ENCODE measurements around the gene UBXN10.
A peak's percentile ranks its signal among the peaks of the same experiment; 100 is the strongest.

UBXN10 gene

DNA sequence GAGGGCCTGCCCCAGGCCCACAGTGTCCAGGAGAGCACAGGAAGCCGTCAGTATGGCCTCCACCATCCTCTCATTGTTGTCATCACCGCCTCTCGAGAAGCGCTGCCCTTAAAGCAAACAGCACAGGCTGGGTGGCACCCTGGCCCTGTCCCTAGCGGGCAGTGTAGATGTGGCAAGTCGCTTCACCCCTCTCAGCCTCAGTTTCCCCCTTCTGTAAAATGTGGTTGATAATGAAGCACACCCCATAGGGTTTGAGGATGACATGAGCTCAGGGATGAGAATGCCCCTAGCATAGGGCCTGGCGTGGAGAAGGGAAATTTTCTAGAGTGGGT, 33.3 kb upstream of the UBXN10 start:
- DNase-seq, result no peak

GRCh38 chr1:20153000-20153418, 32.9 kb upstream of the UBXN10 start:
- no peak for DNase-seq

DNA sequence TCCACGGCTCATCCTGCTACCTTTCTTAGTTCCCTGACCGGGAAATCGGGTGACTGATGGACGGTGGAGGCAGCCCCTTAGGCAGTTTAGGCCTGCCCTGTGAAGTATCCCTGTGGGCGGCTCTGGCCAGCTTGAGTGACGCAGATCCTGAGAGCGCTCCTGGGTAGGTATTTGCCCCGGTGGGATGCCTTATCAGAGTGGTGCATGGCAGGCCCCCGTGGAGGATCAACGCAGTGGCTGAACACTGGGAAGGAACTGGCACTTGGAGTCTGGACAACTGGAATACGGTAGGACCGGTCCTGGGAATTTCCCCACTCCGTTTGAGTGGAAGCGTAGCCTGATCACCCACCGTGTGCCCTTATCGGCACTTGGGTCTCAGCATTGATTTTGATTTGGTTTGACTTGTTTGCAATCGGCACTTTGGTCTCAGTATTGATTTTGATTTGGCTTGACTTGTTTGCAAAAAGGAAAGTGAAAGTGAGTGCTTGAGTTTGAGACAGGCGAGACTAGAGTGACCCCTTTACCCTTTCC, 31.5 kb upstream of the UBXN10 start:
- no peak for DNase-seq

GRCh38 chr1:20158358-20159070, 27.4 kb upstream of the UBXN10 start:
- DNase-seq, result no peak

DNA sequence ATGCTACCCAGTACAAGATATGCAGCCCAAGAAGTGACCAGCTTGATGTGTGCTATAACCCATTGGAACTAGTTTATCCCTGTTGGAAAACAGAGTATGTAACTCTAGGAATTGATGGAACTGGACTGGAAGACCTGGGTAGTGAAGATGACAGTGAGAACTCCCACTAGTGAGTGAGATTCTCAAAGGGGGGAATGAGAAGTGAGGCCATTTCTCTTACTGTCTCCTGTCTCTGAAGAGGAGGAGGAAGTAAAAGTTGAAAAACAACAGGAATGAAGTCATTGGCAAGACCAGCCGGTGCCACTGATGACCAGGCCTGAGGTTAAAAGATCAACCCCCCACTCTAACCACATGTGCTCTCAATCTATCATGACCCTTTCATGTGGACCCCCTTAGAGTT, 25.9 kb upstream of the UBXN10 start:
- DNase-seq, result no peak

DNA sequence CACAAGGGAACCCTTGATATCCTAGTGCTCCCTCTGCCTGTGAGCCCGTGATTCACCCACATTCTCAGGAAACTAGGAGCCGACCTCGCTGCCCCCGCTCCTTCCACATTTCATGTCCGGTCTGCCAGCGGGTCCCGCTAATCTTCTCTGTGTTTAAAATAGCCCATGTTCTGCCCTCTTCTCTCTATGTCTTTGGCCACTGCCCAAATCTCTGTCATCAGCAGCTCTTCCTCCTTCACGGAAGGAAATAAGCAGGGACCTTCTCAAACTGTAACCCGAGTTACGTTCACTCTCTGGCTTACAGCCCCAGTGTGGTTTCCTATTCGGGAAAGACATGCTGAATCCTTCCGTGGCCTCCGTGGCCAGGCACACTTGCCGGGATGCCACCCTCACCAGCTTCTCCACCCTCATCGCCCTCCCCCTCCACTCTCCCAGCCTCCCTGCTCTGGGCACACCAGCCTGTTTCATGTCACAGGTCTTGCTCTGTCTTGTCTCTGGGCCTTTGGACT, 21.1 kb upstream of the UBXN10 start:
- no peak for DNase-seq

DNA sequence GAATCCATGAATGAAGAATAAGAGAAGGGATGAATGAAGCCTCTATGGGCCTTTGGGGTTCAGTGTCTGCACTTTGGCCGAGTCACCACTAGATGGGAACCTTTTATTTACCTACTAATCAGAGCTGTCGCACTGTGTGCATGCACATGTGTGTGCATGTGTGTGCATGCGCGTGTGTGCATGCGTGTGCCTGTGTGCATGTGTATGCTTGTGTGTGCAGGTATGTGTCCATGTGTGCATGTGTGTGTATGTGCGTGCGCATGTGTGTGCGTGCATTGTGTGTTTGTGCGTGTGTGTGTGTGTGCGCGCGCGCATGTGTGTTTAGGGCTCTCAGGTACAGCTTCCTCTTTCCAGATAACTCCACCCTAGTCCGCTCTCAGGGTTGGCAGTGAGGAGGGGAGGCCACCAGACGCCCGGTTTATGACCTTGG, 20.4 kb upstream of the UBXN10 start:
- peak in 1 of 2 experiments; percentile 11 for DNase-seq

- no peak for DNase-seq
Measured at GRCh38 chr1:20166051-20166450, 19.8 kb upstream of the UBXN10 start.

- DNase-seq, result no peak
Measured at GRCh38 chr1:20167126-20167525, 18.8 kb upstream of the UBXN10 start.

GRCh38 chr1:20168564-20169491, 17.1 kb upstream of the UBXN10 start:
- DNase-seq, result no peak

DNA sequence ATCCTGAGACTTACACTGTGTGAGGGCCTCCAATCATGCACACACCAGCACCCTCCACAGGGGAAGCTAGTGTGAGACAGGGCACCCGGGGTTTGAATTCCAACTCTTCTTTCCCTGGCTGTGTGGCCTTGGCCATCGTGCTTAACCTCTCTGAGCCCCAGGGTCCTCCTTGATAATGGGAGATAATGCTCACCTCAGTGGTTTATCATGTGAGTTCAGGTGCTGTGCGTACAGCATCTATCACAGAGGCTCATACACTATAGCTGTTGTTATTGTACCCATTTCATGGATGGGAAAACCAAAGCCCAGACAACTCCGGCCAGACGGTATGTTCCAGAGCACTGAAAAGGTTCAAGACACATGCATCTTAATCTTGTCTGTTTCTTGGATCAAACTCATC, 16.0 kb upstream of the UBXN10 start:
- DNase-seq, result no peak

GRCh38 chr1:20172033-20172590, 13.8 kb upstream of the UBXN10 start:
- no peak for DNase-seq

DNA sequence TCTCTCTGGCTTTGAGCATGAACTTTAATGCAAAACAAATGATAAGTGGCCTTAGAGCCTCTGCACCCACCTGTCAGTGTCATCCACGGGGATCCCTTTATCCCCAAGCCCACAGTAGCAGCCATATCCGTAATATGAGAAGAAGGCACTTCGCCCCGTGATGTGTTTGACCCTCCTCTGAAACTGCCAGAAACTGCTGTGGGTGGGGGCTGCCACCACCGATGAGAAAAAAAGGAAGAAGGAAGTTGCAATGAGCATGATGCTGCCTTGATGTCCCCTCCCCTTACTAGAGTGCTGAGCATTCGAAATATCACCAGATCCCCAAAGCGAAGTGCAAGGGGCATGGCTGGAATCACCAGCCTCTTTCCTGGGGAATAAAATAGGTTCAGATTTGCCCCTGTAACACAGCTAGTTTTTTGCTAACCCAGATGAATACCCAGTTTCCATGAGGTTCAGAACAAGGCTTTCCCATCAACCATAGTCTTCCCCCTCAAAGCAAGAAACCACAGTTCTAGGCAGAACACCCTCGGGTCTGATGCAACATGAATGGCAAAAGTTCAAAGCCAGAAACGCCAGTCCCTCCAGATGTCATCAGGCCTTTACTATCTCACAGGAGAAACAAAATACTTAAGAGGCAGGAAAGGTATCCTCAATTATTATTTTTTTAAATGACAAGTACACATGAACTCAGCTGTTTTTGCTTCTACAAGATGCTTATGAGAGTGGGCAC, 10.8 kb upstream of the UBXN10 start:
- DNase-seq, result no peak

GRCh38 chr1:20178634-20179370, 7.1 kb upstream of the UBXN10 start:
- no peak for DNase-seq

DNA sequence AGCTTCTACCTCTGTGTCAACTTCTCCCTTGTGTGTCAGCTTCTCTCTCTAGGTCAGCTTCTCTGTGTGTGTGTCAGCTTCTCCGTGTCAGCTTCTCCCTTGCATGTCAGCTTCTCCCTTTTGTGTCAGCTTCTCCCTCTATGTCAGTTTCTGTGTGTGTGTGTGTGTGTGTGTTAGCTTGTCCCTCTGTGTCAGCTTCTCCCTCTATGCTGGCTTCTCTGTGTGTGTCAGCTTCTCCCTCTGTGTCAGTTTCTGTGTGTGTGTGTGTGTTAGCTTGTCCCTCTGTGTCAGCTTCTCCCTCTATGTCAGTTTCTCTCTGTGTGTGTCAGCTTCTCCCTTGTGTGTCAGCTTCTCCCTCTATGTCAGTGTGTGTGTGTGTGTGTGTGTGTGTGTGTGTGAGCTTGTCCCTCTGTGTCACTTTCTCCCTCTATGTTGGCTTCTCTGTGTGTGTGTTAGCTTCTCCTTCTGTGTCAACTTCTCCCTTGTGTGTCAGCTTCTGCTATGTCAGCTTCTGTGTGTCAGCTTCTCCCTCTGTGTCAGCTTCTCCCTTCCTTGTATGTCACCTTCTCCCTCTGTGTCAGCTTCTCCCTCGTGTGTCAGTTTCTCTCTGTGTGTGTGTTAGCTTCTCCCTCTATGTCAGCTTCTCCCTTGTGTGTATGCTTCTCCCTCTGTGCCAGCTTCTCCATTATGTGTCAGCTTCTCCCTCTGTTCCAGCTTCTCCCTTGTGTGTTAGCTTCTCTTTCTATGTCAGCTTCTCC, 6.3 kb upstream of the UBXN10 start:
- DNase-seq, result no peak

- no peak for DNase-seq
Measured at GRCh38 chr1:20180129-20180843, 5.6 kb upstream of the UBXN10 start.

DNA sequence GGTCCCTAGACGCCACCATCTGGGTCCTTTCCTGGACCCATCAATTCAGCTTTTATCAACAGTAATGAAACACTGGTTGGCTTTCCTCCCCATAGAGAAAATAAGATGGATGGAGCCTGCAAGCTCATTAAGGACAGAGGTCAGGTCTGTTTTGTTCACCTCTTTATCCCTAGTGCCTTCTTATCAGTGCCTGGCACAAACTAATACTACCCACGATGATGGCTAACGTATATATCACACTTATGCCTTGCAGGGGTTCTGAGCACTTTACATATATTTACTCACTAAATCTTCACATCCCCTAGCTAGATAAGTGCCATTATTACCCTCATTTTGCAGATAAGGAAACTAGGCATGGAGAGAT, 5.1 kb upstream of the UBXN10 start:
- DNase-seq, result no peak

GRCh38 chr1:20182415-20182814, 3.5 kb upstream of the UBXN10 start:
- DNase-seq, result no peak

GRCh38 chr1:20183035-20183434, 2.9 kb upstream of the UBXN10 start:
- no peak for DNase-seq

GRCh38 chr1:20183616-20184271, 2.2 kb upstream of the UBXN10 start:
- no peak for DNase-seq
